HepG2 (cell line): ENCODE measurements around the gene CCDC57. TPM values are rescaled to one million over a fixed set of nuclear protein-coding genes. Genes with fewer than 3 reads are reported as not detected.

Source experiments
- AHR ChIP-seq: IDR thresholded peaks from 2 replicates; pipeline ENCODE4 v1.6.1; 2018; ENCODE audit warnings: missing genetic modification reagents, missing compliant biosample characterization
- CC2D1A ChIP-seq: sonication (generic); formaldehyde crosslinking; IDR thresholded peaks from 2 replicates; pipeline ENCODE4 v1.8.1; 2023; ENCODE audit warnings: mild to moderate bottlenecking, missing genetic modification reagents
- DNMT3B ChIP-seq: conservative IDR thresholded peaks from 2 replicates; pipeline ENCODE4 v1.6.1; 2016; ENCODE audit warnings: missing biosample characterization, control low read depth
- DR1 ChIP-seq: sonication (generic); formaldehyde crosslinking; IDR thresholded peaks from 2 replicates; pipeline ENCODE4 v1.8.0; 2021; ENCODE audit warnings: mild to moderate bottlenecking, missing genetic modification reagents, inconsistent platforms
- ETV5 ChIP-seq: IDR thresholded peaks from 2 replicates; pipeline ENCODE4 v1.6.1; 2018; ENCODE audit warnings: missing biosample characterization, missing genetic modification reagents, inconsistent platforms, borderline replicate concordance
- HMGA1 ChIP-seq: sonication (generic); formaldehyde crosslinking; conservative IDR thresholded peaks from 2 replicates; pipeline ENCODE4 v1.4.0; 2020; ENCODE audit warnings: missing genetic modification reagents
- IRX3 ChIP-seq: sonication (generic); formaldehyde crosslinking; IDR thresholded peaks from 2 replicates; pipeline ENCODE4 v1.8.1; 2023; ENCODE audit warnings: mild to moderate bottlenecking, low read depth, missing genetic modification reagents, borderline replicate concordance
- MAZ ChIP-seq, 2 experiments: sonication (generic) in 1 of 2; formaldehyde crosslinking in 1 of 2; IDR thresholded peaks; 2 replicates each; pipeline versions ENCODE4 v1.5.0 to v1.6.1; 2012 to 2020; ENCODE audit warnings: low read depth in 2 of 2, mild to moderate bottlenecking in 2 of 2, borderline replicate concordance in 1 of 2, improper control_type of control experiment in 1 of 2, low read length in 1 of 2, missing genetic modification reagents in 1 of 2, moderate library complexity in 1 of 2
- SCMH1 ChIP-seq: sonication (generic); formaldehyde crosslinking; IDR thresholded peaks from 2 replicates; pipeline ENCODE4 v1.9.0; 2021; ENCODE audit warnings: missing genetic modification reagents, mild to moderate bottlenecking, borderline replicate concordance
- SIX1 ChIP-seq: sonication (generic); formaldehyde crosslinking; IDR thresholded peaks from 2 replicates; pipeline ENCODE4 v1.4.0; 2020; ENCODE audit warnings: missing genetic modification reagents, borderline replicate concordance
- TBL1XR1 ChIP-seq: fragments of 150-350 bp; IDR thresholded peaks from 2 replicates; pipeline ENCODE4 v1.6.1; 2014; ENCODE audit warnings: borderline replicate concordance, low read length; ENCODE audit not compliant: partially characterized antibody
- YY1 ChIP-seq: IDR thresholded peaks from 2 replicates; pipeline ENCODE4 v1.6.1; 2011; ENCODE audit warnings: low read length, low read depth, moderate library complexity, mild to moderate bottlenecking; ENCODE audit not compliant: insufficient read depth, insufficient replicate concordance
- ZNF232 ChIP-seq: sonication (generic); formaldehyde crosslinking; IDR thresholded peaks from 2 replicates; pipeline ENCODE4 v1.4.0; 2020; ENCODE audit warnings: missing genetic modification reagents, borderline replicate concordance
- ZNF292 ChIP-seq: sonication (generic); formaldehyde crosslinking; IDR thresholded peaks from 2 replicates; pipeline ENCODE4 v1.8.1; 2022; ENCODE audit warnings: mild to moderate bottlenecking, low read depth, missing genetic modification reagents, borderline replicate concordance
- ZNF878 ChIP-seq: sonication (generic); formaldehyde crosslinking; IDR thresholded peaks from 2 replicates; pipeline ENCODE4 v1.8.1; 2023; ENCODE audit warnings: mild to moderate bottlenecking, missing genetic modification reagents, moderate library complexity
- polyA plus RNA-seq, 8 experiments: library from polyadenylated mRNA; depleted of rRNA in 3 of 8; stranded (reverse) in 7 of 8; unstranded in 1 of 8; fragments of >200 nt; fragmentation: Illumina TruSeq in 4 of 8; extraction: Trizol in 4 of 8; gene quantifications; 2 replicates each; pipeline versions ENCODE4 v1.2.1 to v1.2.3, GENCODE V29; 2011 to 2016; ENCODE audit warnings: low read depth in 4 of 8, missing spikeins in 1 of 8, mixed read lengths in 1 of 8; ENCODE audit not compliant: insufficient read depth in 1 of 8
- total RNA-seq, 5 experiments: library from RNA; depleted of rRNA; stranded (reverse); fragments of >200 nt; fragmentation: Illumina TruSeq; extraction: Trizol; gene quantifications; 2 replicates each; pipeline ENCODE4 v1.2.3, GENCODE V29; 2016; ENCODE audit warnings: low read depth in 1 of 5
- TF ChIP-seq, protein P1 (sequence below): IDR thresholded peaks from 2 replicates; pipeline ENCODE4 v1.6.1; 2016; ENCODE audit warnings: low read depth, missing genetic modification reagents, missing compliant biosample characterization
- TF ChIP-seq, protein P2 (sequence below), 2 experiments: sonication (generic) in 1 of 2; formaldehyde crosslinking in 1 of 2; IDR thresholded peaks; 2 replicates each; pipeline versions ENCODE4 v1.6.1 to v1.9.0; 2014 to 2022; ENCODE audit warnings: antibody characterized with exemption in 1 of 2, borderline replicate concordance in 1 of 2, inconsistent platforms in 1 of 2, low read depth in 1 of 2, missing genetic modification reagents in 1 of 2

Gene CCDC57
- total and polyA plus RNA-seq, 2 of the 13 experiments (the other 11 are each of a cell fraction or from before 2014, with no cell fraction given) = 59.3 to 59.9 TPM

DNA sequence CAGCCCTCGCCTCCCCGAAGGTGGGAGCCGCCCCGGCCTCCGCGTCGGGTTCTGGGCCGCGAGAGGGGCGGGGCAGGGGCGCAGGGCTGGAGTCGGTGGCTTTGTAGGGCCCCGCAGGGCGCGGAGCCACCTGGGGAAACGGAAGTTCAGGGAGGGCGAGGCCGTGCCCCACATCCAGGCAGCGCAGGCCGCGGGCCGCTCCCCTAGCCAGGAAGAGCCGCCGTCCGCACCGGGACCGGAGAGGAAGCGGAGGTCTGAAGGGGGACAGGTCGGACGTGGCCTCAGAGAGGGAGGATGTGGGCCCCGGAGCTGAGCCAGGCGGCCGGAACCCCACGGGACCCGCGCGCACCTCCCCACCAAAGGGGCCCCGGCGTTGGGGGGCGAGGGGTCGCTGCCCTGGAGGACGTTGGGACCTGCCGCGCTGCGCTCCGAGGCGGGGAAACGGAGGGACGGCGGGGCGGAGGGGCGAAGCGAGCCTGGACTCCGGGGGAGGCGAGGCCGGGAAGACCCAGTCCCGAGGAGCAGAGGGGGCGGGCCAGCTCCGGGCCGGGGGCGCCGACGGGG is 15.7 kb upstream of the CCDC57 start (continued):
- TF ChIP-seq ZNF878 (CRISPR knock-in tag) = no peak
- no peak for TF ChIP-seq ZNF292
- no peak for TF ChIP-seq DNMT3B (CRISPR knock-in tag)
- TF ChIP-seq HMGA1 = no peak
- no peak for TF ChIP-seq MAZ (IDR thresholded peaks at IDR 0.05; ENCODE audit: borderline replicate concordance, low read depth, low read length)
- TF ChIP-seq MAZ (CRISPR knock-in tag; IDR thresholded peaks at IDR 0.05; ENCODE audit: low read depth) = no peak
- TF ChIP-seq DR1 (CRISPR knock-in tag) = no peak; the same call in 1 of the 2 replicates
- TF ChIP-seq, protein P1, sequence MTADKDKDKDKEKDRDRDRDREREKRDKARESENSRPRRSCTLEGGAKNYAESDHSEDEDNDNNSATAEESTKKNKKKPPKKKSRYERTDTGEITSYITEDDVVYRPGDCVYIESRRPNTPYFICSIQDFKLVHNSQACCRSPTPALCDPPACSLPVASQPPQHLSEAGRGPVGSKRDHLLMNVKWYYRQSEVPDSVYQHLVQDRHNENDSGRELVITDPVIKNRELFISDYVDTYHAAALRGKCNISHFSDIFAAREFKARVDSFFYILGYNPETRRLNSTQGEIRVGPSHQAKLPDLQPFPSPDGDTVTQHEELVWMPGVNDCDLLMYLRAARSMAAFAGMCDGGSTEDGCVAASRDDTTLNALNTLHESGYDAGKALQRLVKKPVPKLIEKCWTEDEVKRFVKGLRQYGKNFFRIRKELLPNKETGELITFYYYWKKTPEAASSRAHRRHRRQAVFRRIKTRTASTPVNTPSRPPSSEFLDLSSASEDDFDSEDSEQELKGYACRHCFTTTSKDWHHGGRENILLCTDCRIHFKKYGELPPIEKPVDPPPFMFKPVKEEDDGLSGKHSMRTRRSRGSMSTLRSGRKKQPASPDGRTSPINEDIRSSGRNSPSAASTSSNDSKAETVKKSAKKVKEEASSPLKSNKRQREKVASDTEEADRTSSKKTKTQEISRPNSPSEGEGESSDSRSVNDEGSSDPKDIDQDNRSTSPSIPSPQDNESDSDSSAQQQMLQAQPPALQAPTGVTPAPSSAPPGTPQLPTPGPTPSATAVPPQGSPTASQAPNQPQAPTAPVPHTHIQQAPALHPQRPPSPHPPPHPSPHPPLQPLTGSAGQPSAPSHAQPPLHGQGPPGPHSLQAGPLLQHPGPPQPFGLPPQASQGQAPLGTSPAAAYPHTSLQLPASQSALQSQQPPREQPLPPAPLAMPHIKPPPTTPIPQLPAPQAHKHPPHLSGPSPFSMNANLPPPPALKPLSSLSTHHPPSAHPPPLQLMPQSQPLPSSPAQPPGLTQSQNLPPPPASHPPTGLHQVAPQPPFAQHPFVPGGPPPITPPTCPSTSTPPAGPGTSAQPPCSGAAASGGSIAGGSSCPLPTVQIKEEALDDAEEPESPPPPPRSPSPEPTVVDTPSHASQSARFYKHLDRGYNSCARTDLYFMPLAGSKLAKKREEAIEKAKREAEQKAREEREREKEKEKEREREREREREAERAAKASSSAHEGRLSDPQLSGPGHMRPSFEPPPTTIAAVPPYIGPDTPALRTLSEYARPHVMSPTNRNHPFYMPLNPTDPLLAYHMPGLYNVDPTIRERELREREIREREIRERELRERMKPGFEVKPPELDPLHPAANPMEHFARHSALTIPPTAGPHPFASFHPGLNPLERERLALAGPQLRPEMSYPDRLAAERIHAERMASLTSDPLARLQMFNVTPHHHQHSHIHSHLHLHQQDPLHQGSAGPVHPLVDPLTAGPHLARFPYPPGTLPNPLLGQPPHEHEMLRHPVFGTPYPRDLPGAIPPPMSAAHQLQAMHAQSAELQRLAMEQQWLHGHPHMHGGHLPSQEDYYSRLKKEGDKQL (CRISPR knock-in tag) = no peak
- no peak for TF ChIP-seq SIX1 (CRISPR knock-in tag)
- TF ChIP-seq IRX3 (CRISPR knock-in tag) = no peak; the same call in 1 of the 2 replicates
- TF ChIP-seq ZNF232 (CRISPR knock-in tag) = no peak
- TF ChIP-seq YY1 = peak; percentile 27
- no peak for TF ChIP-seq TBL1XR1
- no peak; the same call in 1 of the 2 replicates for TF ChIP-seq AHR (CRISPR knock-in tag)
- TF ChIP-seq CC2D1A (CRISPR knock-in tag) = no peak; the same call in 1 of the 2 replicates
- TF ChIP-seq SCMH1 (CRISPR knock-in tag) = no peak
- peak; percentile 72 for TF ChIP-seq ETV5 (CRISPR knock-in tag)
- TF ChIP-seq, protein P2, sequence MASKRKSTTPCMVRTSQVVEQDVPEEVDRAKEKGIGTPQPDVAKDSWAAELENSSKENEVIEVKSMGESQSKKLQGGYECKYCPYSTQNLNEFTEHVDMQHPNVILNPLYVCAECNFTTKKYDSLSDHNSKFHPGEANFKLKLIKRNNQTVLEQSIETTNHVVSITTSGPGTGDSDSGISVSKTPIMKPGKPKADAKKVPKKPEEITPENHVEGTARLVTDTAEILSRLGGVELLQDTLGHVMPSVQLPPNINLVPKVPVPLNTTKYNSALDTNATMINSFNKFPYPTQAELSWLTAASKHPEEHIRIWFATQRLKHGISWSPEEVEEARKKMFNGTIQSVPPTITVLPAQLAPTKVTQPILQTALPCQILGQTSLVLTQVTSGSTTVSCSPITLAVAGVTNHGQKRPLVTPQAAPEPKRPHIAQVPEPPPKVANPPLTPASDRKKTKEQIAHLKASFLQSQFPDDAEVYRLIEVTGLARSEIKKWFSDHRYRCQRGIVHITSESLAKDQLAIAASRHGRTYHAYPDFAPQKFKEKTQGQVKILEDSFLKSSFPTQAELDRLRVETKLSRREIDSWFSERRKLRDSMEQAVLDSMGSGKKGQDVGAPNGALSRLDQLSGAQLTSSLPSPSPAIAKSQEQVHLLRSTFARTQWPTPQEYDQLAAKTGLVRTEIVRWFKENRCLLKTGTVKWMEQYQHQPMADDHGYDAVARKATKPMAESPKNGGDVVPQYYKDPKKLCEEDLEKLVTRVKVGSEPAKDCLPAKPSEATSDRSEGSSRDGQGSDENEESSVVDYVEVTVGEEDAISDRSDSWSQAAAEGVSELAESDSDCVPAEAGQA (IDR thresholded peaks at IDR 0.05; ENCODE audit: low read depth) = peak; percentile 26; the same call in 1 of the 2 replicates
- TF ChIP-seq, protein P2 (CRISPR knock-in tag; IDR thresholded peaks at IDR 0.05; ENCODE audit: borderline replicate concordance) = no peak
